HEK293 (cell line): ENCODE data around the gene LRP1.

Source experiments
- CTCF ChIP-seq: fragments of 450-650 bp; formaldehyde crosslinking; IDR thresholded peaks from 2 replicates; pipeline ENCODE4 v1.5.1; 2016; ENCODE audit warnings: missing biosample characterization, missing genetic modification characterization
- KLF16 ChIP-seq: fragments of 450-650 bp; formaldehyde crosslinking; IDR thresholded peaks from 2 replicates; pipeline ENCODE4 v1.5.1; 2017; ENCODE audit warnings: missing biosample characterization, missing genetic modification characterization
- SP3 ChIP-seq: fragments of 450-650 bp; formaldehyde crosslinking; IDR thresholded peaks from 2 replicates; pipeline ENCODE4 v1.5.1; 2016; ENCODE audit warnings: missing biosample characterization, missing genetic modification characterization
- ZBTB44 ChIP-seq: fragments of 450-650 bp; IDR thresholded peaks from 2 replicates; pipeline ENCODE4 v1.5.1; 2018; ENCODE audit warnings: missing biosample characterization, mild to moderate bottlenecking, missing genetic modification characterization
- ZBTB7A ChIP-seq: fragments of 450-650 bp; formaldehyde crosslinking; IDR thresholded peaks from 2 replicates; pipeline ENCODE4 v1.5.1; 2016; ENCODE audit warnings: low read depth, missing biosample characterization, missing genetic modification characterization
- ZNF292 ChIP-seq: fragments of 450-650 bp; formaldehyde crosslinking; IDR thresholded peaks from 2 replicates; pipeline ENCODE4 v1.5.1; 2016; ENCODE audit warnings: low read depth, missing biosample characterization, missing genetic modification characterization, borderline replicate concordance
- ZNF37A ChIP-seq: fragments of 450-650 bp; IDR thresholded peaks from 2 replicates; pipeline ENCODE4 v1.5.1; 2018; ENCODE audit warnings: missing biosample characterization, missing genetic modification characterization
- ZNF398 ChIP-seq: fragments of 450-650 bp; formaldehyde crosslinking; IDR thresholded peaks from 2 replicates; pipeline ENCODE4 v1.5.1; 2017; ENCODE audit warnings: missing biosample characterization, missing genetic modification characterization
- ZNF560 ChIP-seq: fragments of 450-650 bp; formaldehyde crosslinking; IDR thresholded peaks from 2 replicates; pipeline ENCODE4 v1.5.1; 2017; ENCODE audit warnings: missing biosample characterization, missing genetic modification characterization, borderline replicate concordance
- ZNF670 ChIP-seq: fragments of 450-650 bp; formaldehyde crosslinking; IDR thresholded peaks from 2 replicates; pipeline ENCODE4 v1.5.1; 2016; ENCODE audit warnings: missing biosample characterization, missing genetic modification characterization, low read depth
- ZNF677 ChIP-seq: fragments of 450-650 bp; IDR thresholded peaks from 2 replicates; pipeline ENCODE4 v1.5.0; 2018; ENCODE audit warnings: missing biosample characterization, mild to moderate bottlenecking, missing genetic modification characterization, moderate library complexity
- ZNF747 ChIP-seq: fragments of 450-650 bp; formaldehyde crosslinking; IDR thresholded peaks from 2 replicates; pipeline ENCODE4 v1.5.1; 2016; ENCODE audit warnings: missing biosample characterization, missing genetic modification characterization
- ZNF785 ChIP-seq: fragments of 450-650 bp; formaldehyde crosslinking; IDR thresholded peaks from 2 replicates; pipeline ENCODE4 v1.5.1; 2016; ENCODE audit warnings: missing biosample characterization, missing genetic modification characterization
- ZSCAN16 ChIP-seq: fragments of 450-650 bp; formaldehyde crosslinking; IDR thresholded peaks from 2 replicates; pipeline ENCODE4 v1.5.1; 2016; ENCODE audit warnings: missing biosample characterization, missing genetic modification characterization

GRCh38 chr12:57261428-57261865 lies 133.2 kb downstream of the LRP1 start:
- TF ChIP-seq KLF16 (no peak), CTCF (tag by site-specific recombination) (no peak), ZNF292 (tag by site-specific recombination) (no peak), ZNF677 (no peak), ZSCAN16 (tag by site-specific recombination) (no peak), ZBTB44 (tag by site-specific recombination) (no peak), ZNF747 (no peak), ZBTB7A (tag by site-specific recombination) (no peak), ZNF37A (tag by site-specific recombination) (no peak), SP3 (tag by site-specific recombination) (no peak), ZNF785 (no peak), ZNF398 (tag by site-specific recombination) (no peak), ZNF670 (tag by site-specific recombination) (no peak), ZNF560 (tag by site-specific recombination) (no peak)
